ENCODE data around the gene GORASP2. TPM values are rescaled to one million over a fixed set of nuclear protein-coding genes. Genes with fewer than 3 reads are reported as not detected.

GORASP2 gene
- total and polyA plus RNA-seq, 2 of the 4 experiments (the other 2 are of a cell fraction): 53.1 to 156 TPM

DNA sequence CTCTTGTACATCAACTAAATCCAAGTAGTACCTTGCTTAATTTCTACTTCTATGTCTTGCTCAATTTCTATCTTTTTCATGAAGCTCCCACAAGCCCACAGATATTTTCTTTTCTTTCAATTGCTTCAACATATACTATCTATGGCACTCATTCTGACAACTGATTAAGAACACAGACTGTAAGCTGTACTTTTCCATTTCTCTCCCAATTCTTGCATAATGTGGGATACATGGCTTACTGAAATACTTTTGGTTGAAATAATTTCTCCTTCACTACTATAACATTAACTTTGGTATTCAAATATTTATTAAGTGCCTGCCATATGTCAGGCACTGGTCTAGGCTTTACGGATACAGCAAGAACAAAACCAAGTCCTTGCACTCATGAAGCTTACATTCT is 84.8 kb downstream of the GORASP2 start:
- no peak overlapping the region for H2AK9ac ChIP-seq (replicated peaks; ENCODE audit: low read depth, low read length, poor library complexity)
- H2BK15ac ChIP-seq (ENCODE audit: low read depth, low read length): no peak overlapping the region
- H2AK5ac ChIP-seq (ENCODE audit: low read depth, low read length): no peak overlapping the region
- peaks cover 7% of the 10 kb centered on the region; the same call in 1 of the 2 replicates for H3K9me1 ChIP-seq (ENCODE audit: insufficient read depth, low read length)
- no peak for ATAC-seq (ENCODE audit: low read depth)
- H3K27ac ChIP-seq (ENCODE audit: insufficient read depth, low read length): no peak overlapping the region
- H3K36me3 ChIP-seq (ENCODE audit: control insufficient read depth, insufficient read depth, low read length): peaks cover 18% of the 10 kb centered on the region
- no peak for DNase-seq
- H2AFZ ChIP-seq (replicated peaks; ENCODE audit: low read length, poor library complexity): no peak overlapping the region
- H3K14ac ChIP-seq (replicated peaks; ENCODE audit: low read depth, low read length): no peak overlapping the region
- no peak overlapping the region for H3K4ac ChIP-seq (ENCODE audit: low read depth, low read length)
- H3K18ac ChIP-seq (ENCODE audit: low read depth, low read length): no peak overlapping the region
- no peak overlapping the region for H2BK5ac ChIP-seq (ENCODE audit: low read depth, low read length, poor library complexity, severe bottlenecking)
- WGBS, 2 experiments (ENCODE audit: extremely low coverage in 2 of 2, insufficient read length in 1 of 2): no CpG with 5 or more reads among the region's 1 CpG
- no peaks in the 10 kb centered on the region for H4K20me1 ChIP-seq (ENCODE audit: insufficient read depth, low read length)
- H3K4me2 ChIP-seq (ENCODE audit: low read depth, low read length): no peak overlapping the region
- no peaks in the 10 kb centered on the region for H3K27me3 ChIP-seq (ENCODE audit: control insufficient read depth, insufficient read depth, low read length)
- TF ChIP-seq POLR2A (IDR thresholded peaks at IDR 0.05; ENCODE audit: low read depth, low read length) (no peak), RCOR1 (IDR thresholded peaks at IDR 0.05; ENCODE audit: insufficient replicate concordance, low read length) (no peak), NFE2L2 (IDR thresholded peaks at IDR 0.05; ENCODE audit: low read depth, low read length) (no peak), RFX5 (IDR thresholded peaks at IDR 0.05; ENCODE audit: low read depth, low read length) (no peak), FOS (IDR thresholded peaks at IDR 0.05; ENCODE audit: low read depth, low read length) (no peak), MXI1 (IDR thresholded peaks at IDR 0.05; ENCODE audit: borderline replicate concordance, low read depth, low read length) (no peak), CHD1 (IDR thresholded peaks at IDR 0.05; ENCODE audit: low read depth, low read length) (no peak), RAD21 (IDR thresholded peaks at IDR 0.05; ENCODE audit: low read length) (no peak), BHLHE40 (IDR thresholded peaks at IDR 0.05; ENCODE audit: low read depth, low read length) (no peak), USF2 (IDR thresholded peaks at IDR 0.05; ENCODE audit: low read depth, low read length) (no peak), MAFK (IDR thresholded peaks at IDR 0.05; ENCODE audit: low read depth, low read length) (no peak), CEBPB (IDR thresholded peaks at IDR 0.05; ENCODE audit: low read depth, low read length) (no peak), ELK1 (IDR thresholded peaks at IDR 0.05; ENCODE audit: borderline replicate concordance, low read depth, low read length) (no peak), SMC3 (IDR thresholded peaks at IDR 0.05; ENCODE audit: low read depth, low read length) (no peak)
- TF ChIP-seq, protein P1, sequence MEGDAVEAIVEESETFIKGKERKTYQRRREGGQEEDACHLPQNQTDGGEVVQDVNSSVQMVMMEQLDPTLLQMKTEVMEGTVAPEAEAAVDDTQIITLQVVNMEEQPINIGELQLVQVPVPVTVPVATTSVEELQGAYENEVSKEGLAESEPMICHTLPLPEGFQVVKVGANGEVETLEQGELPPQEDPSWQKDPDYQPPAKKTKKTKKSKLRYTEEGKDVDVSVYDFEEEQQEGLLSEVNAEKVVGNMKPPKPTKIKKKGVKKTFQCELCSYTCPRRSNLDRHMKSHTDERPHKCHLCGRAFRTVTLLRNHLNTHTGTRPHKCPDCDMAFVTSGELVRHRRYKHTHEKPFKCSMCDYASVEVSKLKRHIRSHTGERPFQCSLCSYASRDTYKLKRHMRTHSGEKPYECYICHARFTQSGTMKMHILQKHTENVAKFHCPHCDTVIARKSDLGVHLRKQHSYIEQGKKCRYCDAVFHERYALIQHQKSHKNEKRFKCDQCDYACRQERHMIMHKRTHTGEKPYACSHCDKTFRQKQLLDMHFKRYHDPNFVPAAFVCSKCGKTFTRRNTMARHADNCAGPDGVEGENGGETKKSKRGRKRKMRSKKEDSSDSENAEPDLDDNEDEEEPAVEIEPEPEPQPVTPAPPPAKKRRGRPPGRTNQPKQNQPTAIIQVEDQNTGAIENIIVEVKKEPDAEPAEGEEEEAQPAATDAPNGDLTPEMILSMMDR (conservative IDR thresholded peaks at IDR 0.05; ENCODE audit: low read depth, low read length): no peak
- no peak overlapping the region for H3K56ac ChIP-seq (ENCODE audit: extremely low read depth, insufficient read depth, low read length)
- in situ Hi-C loops (cut with MboI; ENCODE audit: low sequenced_read_pairs): no loop called here
- no peak overlapping the region for H4K91ac ChIP-seq (ENCODE audit: insufficient read depth, low read depth, low read length)
- H2BK120ac ChIP-seq (ENCODE audit: low read depth, low read length): no peak overlapping the region
- H3K23ac ChIP-seq (ENCODE audit: low read depth, low read length): no peak overlapping the region
- ChIA-PET POLR2A (ENCODE audit: unreplicated experiment) (no interaction called here), CTCF (interaction anchor here (1.2 kb wide), 1 partner anchor 419 kb away, joined by 3 read pairs; no protein-coding TSS in a partner anchor)
- no peak overlapping the region for H4K5ac ChIP-seq (ENCODE audit: low read depth, low read length)
- no TSS peak for BruUV-seq (replicated peaks)
- H4K8ac ChIP-seq (ENCODE audit: low read depth in 2 of 2, low read length in 2 of 2): no peak overlapping the region
- no peak overlapping the region for H3K9ac ChIP-seq (ENCODE audit: low read depth, low read length)
- H3K4me3 ChIP-seq (ENCODE audit: insufficient read depth, low read depth, low read length): no peak overlapping the region
- H2BK20ac ChIP-seq (ENCODE audit: low read depth, low read length): no peak overlapping the region
- H3K9me3 ChIP-seq (ENCODE audit: control insufficient read depth, insufficient read depth, low read length): no peaks in the 10 kb centered on the region
- H3K79me1 ChIP-seq (ENCODE audit: low read depth in 1 of 2, low read length in 2 of 2): peaks cover 18 to 19% of the 10 kb centered on the region in 2 experiments
- no peaks in the 10 kb centered on the region for H3K4me1 ChIP-seq (ENCODE audit: control insufficient read depth, insufficient read depth, low read length)
- dilution Hi-C loops (cut with HindIII; ENCODE audit: low sequenced_read_pairs, unreplicated experiment): no loop called here
- intact Hi-C loops (cut with micrococcal nuclease): no loop called here
